Effector CD4-positive, alpha-beta T cell (primary cell): ENCODE data around the gene PAMR1.
"Not testable (repeated sequence)": the region's sequence is repeated elsewhere in the genome, so short reads cannot be mapped to it uniquely, and the experiment has no call there.

ENCODE experiments used
- DNase-seq: peaks from one replicate; pipeline ENCODE4 v3.0.0-alpha.2; 2020

PAMR1 gene

GRCh38 chr11:35543481-35543880 lies 18.1 kb upstream of the PAMR1 start:
- no peak for DNase-seq

GRCh38 chr11:35541621-35542375 lies 16.4 kb upstream of the PAMR1 start:
- no peak for DNase-seq

DNA sequence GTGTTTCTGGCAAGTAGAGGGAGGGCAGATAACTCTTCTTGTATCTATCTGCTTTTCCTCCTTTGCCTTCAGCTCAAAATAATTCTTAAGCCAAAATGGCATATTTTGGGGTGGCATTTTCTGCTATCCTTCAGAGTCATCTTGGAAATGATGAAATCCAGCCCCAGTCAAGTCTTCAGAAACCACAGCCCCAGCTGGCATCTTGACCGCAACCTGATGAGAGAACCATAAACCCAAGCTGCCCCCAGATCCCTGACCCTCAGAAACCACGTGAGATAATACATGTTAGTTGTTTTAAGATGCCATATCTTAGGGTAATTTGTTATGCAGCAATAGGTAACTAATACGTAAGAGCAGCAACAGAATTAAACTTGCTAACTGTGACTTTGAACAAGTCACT lies 15.1 kb upstream of the PAMR1 start:
- no peak for DNase-seq

DNA sequence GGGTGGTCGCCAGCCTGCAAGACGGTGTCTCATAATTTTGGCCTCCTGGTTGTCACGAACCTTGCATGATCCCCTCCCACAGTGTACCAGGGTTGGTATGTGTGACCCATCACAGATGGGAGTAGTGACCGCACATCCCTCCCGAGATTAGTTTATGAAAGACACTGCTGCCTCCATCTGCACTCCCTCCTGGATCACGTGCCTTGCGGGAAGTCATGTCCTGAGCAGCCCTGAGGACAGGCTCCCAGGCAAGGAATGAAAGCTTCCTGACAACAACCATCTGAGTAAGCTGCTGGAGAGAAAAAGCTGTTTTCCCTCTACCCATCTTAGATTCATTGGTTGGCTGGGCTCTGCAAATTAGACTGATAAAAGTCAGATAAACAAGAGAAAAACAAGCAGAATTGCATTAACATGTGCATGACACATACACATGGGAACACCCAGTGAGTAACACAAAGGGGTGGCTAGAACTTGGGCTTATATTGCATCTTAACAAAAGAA lies 14.4 kb upstream of the PAMR1 start:
- no peak for DNase-seq

GRCh38 chr11:35539256-35539655 lies 13.8 kb upstream of the PAMR1 start:
- DNase-seq, result no peak

DNA sequence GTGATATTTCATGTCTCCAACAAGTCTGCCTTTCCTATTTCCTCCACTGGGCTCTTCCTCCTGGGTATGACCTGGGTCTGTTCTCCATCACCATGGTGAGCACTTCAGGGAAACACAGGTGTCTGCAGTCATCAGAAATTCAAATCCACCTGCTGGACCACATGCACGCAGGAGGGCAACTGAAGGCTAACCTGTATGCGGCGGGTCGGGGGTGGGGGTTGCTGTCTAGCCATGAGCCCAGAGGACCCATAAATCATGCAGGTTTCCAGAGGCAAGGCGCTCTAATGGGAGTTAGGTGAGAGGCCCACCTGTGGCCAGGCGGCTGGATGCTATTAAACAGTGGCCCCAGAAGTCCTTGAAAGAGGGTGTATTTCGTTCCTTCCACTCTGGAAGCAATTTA lies 11.1 kb upstream of the PAMR1 start:
- DNase-seq, result no peak

- no peak for DNase-seq
These were observed 5.8 kb upstream of the PAMR1 start for GRCh38 chr11:35531246-35531645.

- DNase-seq, result no peak
These were observed 4.6 kb upstream of the PAMR1 start for GRCh38 chr11:35529971-35530495.

DNA sequence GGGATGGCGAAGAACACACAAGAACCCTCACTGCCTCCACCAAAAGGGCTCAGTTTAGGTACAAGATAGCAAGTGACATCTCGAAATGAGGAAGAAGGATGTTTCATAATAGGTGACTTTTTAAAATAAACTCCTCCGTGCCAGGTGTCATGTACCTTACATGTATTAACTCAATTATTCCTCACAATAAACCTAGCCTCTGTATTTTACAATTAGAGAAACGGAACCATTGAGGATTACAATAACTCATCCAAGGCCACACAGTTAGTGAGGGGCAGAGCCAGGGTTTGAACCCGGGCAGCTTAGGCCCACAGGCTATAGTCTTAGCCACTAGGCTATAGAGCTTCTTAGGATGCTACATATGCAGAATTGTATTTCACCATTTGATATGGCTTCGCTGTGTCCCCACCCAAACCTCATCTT lies 965 bp upstream of the PAMR1 start:
- no peak for DNase-seq

DNA sequence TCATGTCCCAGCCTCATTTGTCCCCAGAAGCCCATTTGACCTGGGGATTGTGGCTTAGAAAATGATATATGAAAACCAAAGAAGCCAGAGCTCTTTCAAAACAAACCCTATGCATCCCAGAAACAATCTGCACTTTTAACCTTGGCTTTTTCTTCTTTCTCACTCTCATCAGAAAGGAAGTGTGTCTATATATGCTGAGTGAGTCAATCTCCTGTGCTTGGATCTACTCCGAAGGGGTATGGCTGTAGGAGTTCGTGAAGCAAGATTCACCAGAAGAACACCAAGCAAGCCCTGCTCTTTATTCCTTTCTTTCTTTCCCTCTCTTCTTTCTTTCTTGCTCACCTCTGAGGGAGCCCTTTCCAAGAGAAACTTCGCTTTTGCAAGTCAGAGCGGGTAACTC lies 636 bp downstream of the PAMR1 start:
- DNase-seq, result no peak

- DNase-seq, result no peak
These were observed 1.6 kb downstream of the PAMR1 start for GRCh38 chr11:35523861-35524260.

DNA sequence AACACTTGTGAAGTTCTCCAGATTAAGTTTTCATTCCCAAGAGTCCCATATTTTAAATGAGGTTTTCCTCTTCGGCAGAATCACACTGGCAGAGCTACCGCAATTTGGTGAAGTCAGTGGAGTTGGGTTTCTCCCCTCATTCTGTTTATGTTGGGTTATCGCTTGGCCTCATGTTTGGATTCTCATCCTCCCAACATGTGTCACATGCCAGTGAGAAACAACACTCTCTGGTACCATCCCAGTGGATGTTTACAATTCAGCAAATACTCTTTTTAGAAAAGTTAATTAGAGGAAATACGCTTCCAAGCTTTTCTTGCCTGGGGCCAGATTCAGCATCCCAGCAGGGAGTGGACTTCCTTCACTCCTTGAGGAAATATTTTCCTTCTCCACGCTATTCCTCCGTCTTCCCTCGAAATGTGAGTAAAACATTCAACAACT lies 2.1 kb downstream of the PAMR1 start:
- no peak for DNase-seq

- not testable (repeated sequence) for DNase-seq
These were observed 3.3 kb downstream of the PAMR1 start for GRCh38 chr11:35522091-35522490.

DNA sequence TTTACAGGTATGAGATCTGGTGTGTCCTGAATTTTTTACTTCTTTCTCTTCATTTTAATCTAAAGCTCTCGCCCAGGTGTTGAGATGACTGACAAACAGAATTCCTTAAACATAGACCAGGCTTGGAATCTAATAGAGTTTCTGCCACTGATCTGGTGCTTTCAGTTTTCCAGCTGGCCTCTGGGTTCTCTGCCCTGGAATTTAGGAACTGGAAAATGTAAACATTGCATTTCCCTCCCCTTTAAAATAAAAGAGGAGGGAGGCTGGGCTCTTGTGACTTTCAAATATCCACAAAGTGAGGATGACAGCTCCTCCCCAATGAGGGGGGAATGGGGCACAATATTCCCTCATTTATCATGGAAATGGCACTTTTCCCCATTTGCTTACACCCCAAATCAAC lies 5.0 kb downstream of the PAMR1 start:
- DNase-seq, result no peak

DNA sequence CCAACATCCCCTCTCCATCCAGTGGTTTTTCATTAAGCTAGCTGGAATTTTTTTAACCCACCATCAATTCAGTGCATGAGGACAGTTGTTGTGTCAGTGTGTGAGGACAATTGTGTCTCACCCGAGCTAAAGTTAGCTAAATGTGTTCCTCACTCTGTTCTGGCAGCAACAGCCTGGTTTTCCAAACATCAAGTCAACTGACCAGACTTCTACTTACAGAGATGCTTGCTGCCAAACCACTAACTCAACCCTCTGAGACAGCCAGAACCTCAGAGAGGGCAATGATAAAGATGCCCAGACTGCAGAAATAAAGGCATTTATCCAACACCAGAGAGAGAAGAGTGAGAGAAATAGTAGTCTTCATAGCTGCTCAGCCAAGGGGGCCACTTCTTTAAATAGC lies 6.7 kb downstream of the PAMR1 start:
- no peak for DNase-seq

DNA sequence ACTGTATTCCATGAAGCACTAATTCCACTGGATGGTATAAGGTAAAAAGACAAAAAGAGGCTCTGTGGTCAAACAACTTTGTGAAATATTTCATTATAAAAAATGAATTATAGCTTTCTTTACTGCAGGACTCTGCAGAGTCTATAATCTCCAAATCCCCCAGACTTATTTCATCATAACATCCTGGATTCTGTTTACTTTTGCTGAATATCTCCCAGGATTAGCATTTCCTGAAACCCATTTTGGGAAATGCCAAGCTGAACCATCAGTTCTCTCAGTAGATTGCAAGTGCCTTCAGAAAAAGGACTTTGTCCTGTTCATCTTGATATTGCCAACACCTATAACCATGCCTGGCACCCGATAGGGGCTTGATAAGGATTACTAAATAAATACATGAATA lies 7.9 kb downstream of the PAMR1 start:
- no peak for DNase-seq

GRCh38 chr11:35516403-35516802 lies 9.0 kb downstream of the PAMR1 start:
- no peak for DNase-seq

DNA sequence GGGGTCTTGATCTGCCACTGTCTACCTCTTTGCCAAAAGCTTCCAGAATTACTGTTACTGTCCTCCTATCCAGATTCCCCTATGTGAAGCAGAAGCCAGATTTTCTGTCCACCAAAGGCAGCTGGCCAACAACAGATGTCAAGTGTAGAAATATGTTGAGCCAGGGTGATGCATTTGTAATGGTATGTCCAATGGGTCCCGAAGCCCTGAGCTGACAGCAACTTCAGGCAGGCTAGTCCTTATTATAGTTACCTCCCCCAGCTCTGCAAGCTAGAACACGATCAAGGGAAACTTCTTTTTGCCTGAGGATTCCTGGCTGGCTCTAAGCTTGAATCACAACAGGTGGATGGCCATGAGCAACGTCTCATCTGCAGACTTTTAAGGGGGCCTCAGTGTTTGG lies 10.2 kb downstream of the PAMR1 start:
- DNase-seq, result no peak

DNA sequence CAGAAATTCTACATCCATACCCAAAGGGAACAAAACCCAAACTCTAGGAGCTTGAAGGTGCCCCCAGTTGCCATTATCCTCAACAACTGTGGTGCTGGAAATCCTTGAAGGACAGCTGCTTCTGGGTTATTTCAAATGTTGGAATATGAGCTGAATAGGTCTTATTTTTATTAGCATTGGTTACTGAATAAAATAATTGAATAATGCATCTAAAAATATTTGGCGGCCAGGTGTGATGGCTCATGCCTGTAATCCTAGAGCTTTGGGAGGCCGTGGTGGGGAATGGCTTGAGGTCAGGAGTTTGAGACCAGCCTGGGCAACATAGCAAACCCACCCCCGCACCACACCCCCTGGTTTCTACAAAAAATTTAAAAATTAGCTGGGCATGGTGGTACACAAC lies 10.9 kb downstream of the PAMR1 start:
- no peak for DNase-seq

DNA sequence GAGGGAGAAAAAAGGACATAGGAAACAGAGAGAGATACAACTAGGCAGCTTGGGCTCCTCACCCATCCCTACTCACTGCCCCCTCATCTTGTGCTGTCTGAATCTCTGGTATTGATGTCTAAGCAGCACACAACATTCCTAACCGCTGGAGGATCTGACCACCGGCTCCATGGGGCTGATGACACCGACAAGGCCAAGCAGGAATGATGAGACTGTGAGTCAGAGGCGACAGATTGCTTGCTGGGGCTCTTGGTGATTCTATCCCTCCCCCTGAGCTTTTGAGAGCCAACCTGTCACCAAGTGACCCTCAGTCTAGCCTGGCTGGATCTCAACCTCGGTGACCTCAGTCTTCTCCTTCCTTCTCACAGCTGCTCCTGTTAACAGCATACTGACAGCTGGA lies 13.8 kb downstream of the PAMR1 start:
- DNase-seq, result no peak

DNA sequence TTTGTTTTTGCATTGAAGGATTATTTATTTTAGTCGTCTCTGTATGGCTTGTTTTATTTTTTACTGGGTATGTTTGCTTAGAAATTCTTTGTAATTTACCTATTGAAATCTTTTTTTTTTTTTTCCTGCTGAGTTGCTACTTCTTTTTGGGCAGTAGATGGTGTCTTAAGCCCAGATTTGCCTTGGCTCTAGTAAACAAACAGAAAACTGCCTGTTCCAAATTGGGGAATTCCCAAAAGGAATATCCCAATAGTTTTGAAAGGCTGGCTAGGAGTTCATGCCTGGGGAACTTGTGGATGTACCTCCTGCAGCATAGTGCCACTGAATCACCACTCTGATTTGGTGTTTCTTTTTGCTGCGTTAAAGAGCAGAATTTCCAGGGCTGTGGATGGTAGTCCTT lies 17.7 kb downstream of the PAMR1 start:
- no peak for DNase-seq

DNA sequence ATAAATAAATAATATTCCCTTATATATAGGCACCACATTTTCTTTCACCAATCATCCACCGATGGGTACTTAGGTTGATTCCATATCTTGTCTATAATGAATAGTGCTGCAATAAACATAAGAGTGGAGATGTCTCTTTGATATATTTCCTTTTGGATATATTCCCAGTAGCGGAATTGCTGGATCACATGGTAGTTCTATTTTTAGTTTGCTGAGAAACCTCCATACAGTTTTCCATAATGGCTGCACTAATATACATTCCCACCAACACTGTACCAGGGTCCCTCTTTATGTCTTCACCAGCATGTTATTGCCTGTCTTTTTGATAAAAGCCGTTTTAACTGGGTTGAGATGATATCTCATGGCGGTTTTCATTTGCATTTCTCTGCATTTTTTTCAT lies 23.6 kb downstream of the PAMR1 start:
- no peak for DNase-seq

GRCh38 chr11:35500744-35501143 lies 24.7 kb downstream of the PAMR1 start:
- DNase-seq, result no peak

GRCh38 chr11:35496416-35496815 lies 29.0 kb downstream of the PAMR1 start:
- no peak for DNase-seq

GRCh38 chr11:35494957-35495490 lies 30.4 kb downstream of the PAMR1 start:
- no peak for DNase-seq
